ENCODE measurements around the gene SMARCE1. TPM values are rescaled to one million over a fixed set of nuclear protein-coding genes. Genes with fewer than 3 reads are reported as not detected.

The SMARCE1 gene
- 100 to 1,000 TPM; 110 to 117 TPM for total RNA-seq

GRCh38 chr17:40647624-40648383 is at the start of gene SMARCE1:
SMARCE1 (minus strand) TSS chr17:40647818; CDS start chr17:40645802, 2,016 bp downstream.
- H3K27ac Mint-ChIP-seq = peak within 1 kb of the TSS; percentile 99
- CTCF ChIA-PET = interaction anchor here (0.6 to 2.6 kb wide), 7 partner anchors 20 to 1018 kb away, joined by 3 to 7 read pairs (median 3); no protein-coding TSS in a partner anchor
- no peaks in the 10 kb centered on the region for H3K27me3 Mint-ChIP-seq
- POLR2A ChIA-PET = interaction anchor here (0.7 to 1.2 kb wide), 4 partner anchors 28 to 168 kb away, joined by 3 to 8 read pairs (median 4); no protein-coding TSS in a partner anchor
- DNase-seq = peak; percentile 77
- H3K4me3 Mint-ChIP-seq = peak within 1 kb of the TSS; percentile 95
- H3K4me1 Mint-ChIP-seq = peaks cover 45% of the 10 kb centered on the region
- peaks cover 26% of the 10 kb centered on the region for H3K36me3 Mint-ChIP-seq (ENCODE audit: low read depth)
- H3K9me3 Mint-ChIP-seq = no peaks in the 10 kb centered on the region

- H3K4me1 Mint-ChIP-seq = no peaks in the 10 kb centered on the region
- DNase-seq = no peak
- ChIA-PET CTCF (interaction anchor here (1.2 kb wide), 1 partner anchor 9 kb away, joined by 4 read pairs; no protein-coding TSS in a partner anchor), POLR2A (no interaction called here)
- H3K9me3 Mint-ChIP-seq = no peaks in the 10 kb centered on the region
- H3K27me3 Mint-ChIP-seq = peaks cover 42% of the 10 kb centered on the region
- H3K36me3 Mint-ChIP-seq (ENCODE audit: low read depth) = no peaks in the 10 kb centered on the region
- H3K27ac Mint-ChIP-seq = no peak overlapping the region
- no peak overlapping the region for H3K4me3 Mint-ChIP-seq
Observed at GRCh38 chr17:40697297-40697696, 49.7 kb upstream of the SMARCE1 start.

- H3K27ac Mint-ChIP-seq = no peak overlapping the region
- peaks cover 44% of the 10 kb centered on the region for H3K27me3 Mint-ChIP-seq
- H3K4me3 Mint-ChIP-seq = no peak overlapping the region
- ChIA-PET CTCF (interaction anchor here (0.8 to 3.1 kb wide), 3 partner anchors 9 to 16 kb away, joined by 4 to 9 read pairs (median 4); no protein-coding TSS in a partner anchor), POLR2A (no interaction called here)
- H3K9me3 Mint-ChIP-seq = no peaks in the 10 kb centered on the region
- H3K4me1 Mint-ChIP-seq = no peaks in the 10 kb centered on the region
- no peaks in the 10 kb centered on the region for H3K36me3 Mint-ChIP-seq (ENCODE audit: low read depth)
- no peak for DNase-seq
Observed at GRCh38 chr17:40696651-40697072, 49.0 kb upstream of the SMARCE1 start.

- Mint-ChIP-seq H3K27ac (no peak overlapping the region), H3K4me1 (no peaks in the 10 kb centered on the region), H3K4me3 (no peak overlapping the region), H3K27me3 (peaks cover 46% of the 10 kb centered on the region), H3K36me3 (ENCODE audit: low read depth) (no peaks in the 10 kb centered on the region), H3K9me3 (no peaks in the 10 kb centered on the region)
- ChIA-PET CTCF (interaction anchor here (0.8 to 3.1 kb wide), 2 partner anchors 9 to 15 kb away, joined by 4 to 9 read pairs; no protein-coding TSS in a partner anchor), POLR2A (no interaction called here)
- no peak for DNase-seq
Observed at GRCh38 chr17:40695874-40696472, 48.4 kb upstream of the SMARCE1 start.

GRCh38 chr17:40694584-40694983 is 47.0 kb upstream of the SMARCE1 start:
- ChIA-PET POLR2A (no interaction called here), CTCF (interaction anchor here (1.0 to 3.1 kb wide), 4 partner anchors 12 to 68 kb away, joined by 3 to 9 read pairs (median 3); no protein-coding TSS in a partner anchor)
- H3K36me3 Mint-ChIP-seq (ENCODE audit: low read depth) = no peaks in the 10 kb centered on the region
- no peak for DNase-seq
- no peaks in the 10 kb centered on the region for H3K9me3 Mint-ChIP-seq
- peaks cover 47% of the 10 kb centered on the region for H3K27me3 Mint-ChIP-seq
- no peaks in the 10 kb centered on the region for H3K4me1 Mint-ChIP-seq
- no peak overlapping the region for H3K4me3 Mint-ChIP-seq
- H3K27ac Mint-ChIP-seq = no peak overlapping the region

GRCh38 chr17:40687106-40687505 is 39.5 kb upstream of the SMARCE1 start:
- peaks cover 26% of the 10 kb centered on the region for H3K27me3 Mint-ChIP-seq
- CTCF ChIA-PET = no interaction called here

GRCh38 chr17:40686192-40686591 is 38.6 kb upstream of the SMARCE1 start:
- H3K27me3 Mint-ChIP-seq = peaks cover 27% of the 10 kb centered on the region
- no peak overlapping the region for H3K4me3 Mint-ChIP-seq
- H3K27ac Mint-ChIP-seq = no peak overlapping the region
- no peaks in the 10 kb centered on the region for H3K4me1 Mint-ChIP-seq
- no peaks in the 10 kb centered on the region for H3K9me3 Mint-ChIP-seq
- H3K36me3 Mint-ChIP-seq (ENCODE audit: low read depth) = no peaks in the 10 kb centered on the region
- ChIA-PET CTCF (interaction anchor here (0.7 to 1.1 kb wide), 2 partner anchors 124 to 1533 kb away, joined by 3 read pairs; no protein-coding TSS in a partner anchor), POLR2A (no interaction called here)
- DNase-seq = no peak

More at GRCh38 chr17:40687106-40687505, 39.5 kb upstream of the SMARCE1 start:
- H3K4me1 Mint-ChIP-seq = no peaks in the 10 kb centered on the region
- H3K27ac Mint-ChIP-seq = no peak overlapping the region
- DNase-seq = no peak
- H3K36me3 Mint-ChIP-seq (ENCODE audit: low read depth) = no peaks in the 10 kb centered on the region
- H3K4me3 Mint-ChIP-seq = no peak overlapping the region
- no peaks in the 10 kb centered on the region for H3K9me3 Mint-ChIP-seq
- POLR2A ChIA-PET = no interaction called here

- Mint-ChIP-seq H3K27me3 (peaks cover 51% of the 10 kb centered on the region), H3K9me3 (no peaks in the 10 kb centered on the region), H3K36me3 (ENCODE audit: low read depth) (no peaks in the 10 kb centered on the region), H3K4me1 (peaks cover 4% of the 10 kb centered on the region), H3K27ac (no peak overlapping the region), H3K4me3 (no peak overlapping the region)
- POLR2A ChIA-PET = no interaction called here
- no peak for DNase-seq
- CTCF ChIA-PET = interaction anchor here (0.5 to 2.5 kb wide), 2 partner anchors 15 to 1034 kb away, joined by 3 to 9 read pairs; no protein-coding TSS in a partner anchor
Observed at GRCh38 chr17:40680998-40681397, 33.4 kb upstream of the SMARCE1 start.

- H3K27me3 Mint-ChIP-seq = peaks cover 60% of the 10 kb centered on the region
- CTCF ChIA-PET = no interaction called here
Observed at GRCh38 chr17:40679523-40679907, 31.9 kb upstream of the SMARCE1 start.

GRCh38 chr17:40678902-40679522 is 31.4 kb upstream of the SMARCE1 start:
- peaks cover 4% of the 10 kb centered on the region for H3K4me1 Mint-ChIP-seq
- no peaks in the 10 kb centered on the region for H3K9me3 Mint-ChIP-seq
- no peak for DNase-seq
- H3K27ac Mint-ChIP-seq = no peak overlapping the region
- CTCF ChIA-PET = no interaction called here
- no peaks in the 10 kb centered on the region for H3K36me3 Mint-ChIP-seq (ENCODE audit: low read depth)
- H3K4me3 Mint-ChIP-seq = no peak overlapping the region
- peaks cover 65% of the 10 kb centered on the region for H3K27me3 Mint-ChIP-seq
- POLR2A ChIA-PET = no interaction called here

More at GRCh38 chr17:40679523-40679907, 31.9 kb upstream of the SMARCE1 start:
- Mint-ChIP-seq H3K9me3 (no peaks in the 10 kb centered on the region), H3K36me3 (ENCODE audit: low read depth) (no peaks in the 10 kb centered on the region), H3K27ac (no peak overlapping the region), H3K4me1 (peaks cover 4% of the 10 kb centered on the region), H3K4me3 (no peak overlapping the region)
- DNase-seq = no peak
- POLR2A ChIA-PET = no interaction called here

GRCh38 chr17:40675905-40676304 is 28.3 kb upstream of the SMARCE1 start:
- Mint-ChIP-seq H3K9me3 (no peaks in the 10 kb centered on the region), H3K27ac (no peak overlapping the region), H3K4me1 (peaks cover 4% of the 10 kb centered on the region), H3K36me3 (ENCODE audit: low read depth) (no peaks in the 10 kb centered on the region), H3K4me3 (no peak overlapping the region), H3K27me3 (peaks cover 63% of the 10 kb centered on the region)
- DNase-seq = no peak
- ChIA-PET POLR2A (no interaction called here), CTCF (no interaction called here)

GRCh38 chr17:40672654-40673053 is 25.0 kb upstream of the SMARCE1 start:
- Mint-ChIP-seq H3K27ac (no peak overlapping the region), H3K4me1 (no peaks in the 10 kb centered on the region), H3K9me3 (no peaks in the 10 kb centered on the region), H3K27me3 (peaks cover 52% of the 10 kb centered on the region), H3K36me3 (ENCODE audit: low read depth) (no peaks in the 10 kb centered on the region), H3K4me3 (no peak overlapping the region)
- ChIA-PET POLR2A (no interaction called here), CTCF (interaction anchor here (2.3 kb wide), 1 partner anchor 11 kb away, joined by 6 read pairs; no protein-coding TSS in a partner anchor)
- DNase-seq = no peak

- POLR2A ChIA-PET = no interaction called here
- CTCF ChIA-PET = interaction anchor here (0.5 kb wide), 1 partner anchor 34 kb away, joined by 3 read pairs; no protein-coding TSS in a partner anchor
- no peak for DNase-seq
- Mint-ChIP-seq H3K9me3 (no peaks in the 10 kb centered on the region), H3K4me1 (no peaks in the 10 kb centered on the region), H3K4me3 (no peak overlapping the region), H3K27ac (no peak overlapping the region), H3K27me3 (peaks cover 42% of the 10 kb centered on the region), H3K36me3 (ENCODE audit: low read depth) (no peaks in the 10 kb centered on the region)
Observed at GRCh38 chr17:40671282-40671681, 23.7 kb upstream of the SMARCE1 start.
